Endothelial cell of umbilical vein (primary cell): ENCODE measurements around the gene IQGAP2. TPM values are rescaled to one million over a fixed set of nuclear protein-coding genes. Genes with fewer than 3 reads are reported as not detected.

Experiments used
- BruUV-seq: library from RNA; stranded (reverse); fragments of 400-500 nt; replicated peaks from 2 replicates; lab custom pipeline; 2021; lab: Mats Ljungman, UMichigan
- CTCF ChIA-PET: fragments of 300-600, 350-600 bp; sonication (Branson Sonifier 250); formaldehyde crosslinking; loops from one replicate; lab custom pipeline; 2021; ENCODE audit warnings: antibody characterized with exemption, inconsistent platforms; lab: Charles Lee
- POLR2A ChIA-PET: fragments of 300-600, 350-600 bp; sonication (Branson Sonifier 250); formaldehyde crosslinking; loops from one replicate; lab custom pipeline; 2021; ENCODE audit warnings: antibody characterized with exemption, inconsistent platforms; lab: Charles Lee
- DNase-seq: peaks from one replicate; pipeline ENCODE4 v3.0.0-alpha.2; 2011; ENCODE audit warnings: low read depth, low spot score
- FAIRE-seq: peaks from 2 replicates; lab custom pipeline; 2011; peaks lifted over from hg19 to GRCh38; lab: Jason Lieb, UNC
- H2AFZ ChIP-seq: 2 replicates; pipeline ENCODE4 v1.6.0; 2012; ENCODE audit warnings: low read depth, low read length, control low read depth, inconsistent platforms
- H3K27ac ChIP-seq: 2 replicates; pipeline ENCODE4 v1.5.1; 2011; ENCODE audit warnings: low read depth, mild to moderate bottlenecking, control low read depth, low read length, moderate library complexity; ENCODE audit not compliant: insufficient read depth
- H3K27me3 ChIP-seq, 2 experiments: 2 replicates each; pipeline versions ENCODE4 v1.6.0 to v1.6.1; 2011; ENCODE audit warnings: low read length in 2 of 2, mixed read lengths in 1 of 2; ENCODE audit not compliant: control insufficient read depth in 2 of 2, insufficient read depth in 2 of 2
- H3K36me3 ChIP-seq, 2 experiments: 2 replicates in 1 of 2; 3 replicates in 1 of 2; pipeline ENCODE4 v1.5.1; 2011; ENCODE audit warnings: low read length in 2 of 2, mild to moderate bottlenecking in 1 of 2, moderate library complexity in 1 of 2; ENCODE audit not compliant: control insufficient read depth in 2 of 2, insufficient read depth in 2 of 2; ENCODE audit errors: extremely low read depth in 1 of 2
- H3K4me1 ChIP-seq: 3 replicates; pipeline ENCODE4 v1.5.1; 2011; ENCODE audit warnings: mild to moderate bottlenecking, low read length; ENCODE audit not compliant: control insufficient read depth, insufficient read depth; ENCODE audit errors: extremely low read depth
- H3K4me2 ChIP-seq: 2 replicates; pipeline ENCODE4 v1.6.1; 2011; ENCODE audit warnings: low read length, control low read depth, mixed read lengths; ENCODE audit not compliant: insufficient read depth
- H3K4me3 ChIP-seq, 3 experiments: fragments of 200-600 bp in 1 of 3; sonication (generic), shearing (Covaris generic) in 1 of 3; replicated peaks in 1 of 3; 2 replicates each; pipeline ENCODE4 v1.5.1; 2011 to 2016; ENCODE audit warnings: control low read depth in 3 of 3, low read length in 3 of 3, mild to moderate bottlenecking in 2 of 3, inconsistent platforms in 1 of 3, low read depth in 1 of 3, moderate library complexity in 1 of 3; ENCODE audit not compliant: insufficient read depth in 1 of 3
- H3K79me2 ChIP-seq: 2 replicates; pipeline ENCODE4 v1.6.0; 2012; ENCODE audit warnings: low read length, inconsistent platforms; ENCODE audit not compliant: control insufficient read depth, insufficient read depth
- H3K9ac ChIP-seq: replicated peaks from 2 replicates; pipeline ENCODE3; 2011; ENCODE audit warnings: low read length, control low read depth; ENCODE audit not compliant: insufficient read depth; ENCODE audit errors: extremely low read depth
- H3K9me1 ChIP-seq: replicated peaks from 3 replicates; pipeline ENCODE4 v1.6.0; 2011; ENCODE audit warnings: mild to moderate bottlenecking, low read length; ENCODE audit not compliant: control insufficient read depth, insufficient read depth; ENCODE audit errors: extremely low read depth
- H3K9me3 ChIP-seq: replicated peaks from 2 replicates; pipeline ENCODE4 v1.5.1; 2012; ENCODE audit warnings: low read length, inconsistent platforms; ENCODE audit not compliant: control insufficient read depth, insufficient read depth
- H4K20me1 ChIP-seq: replicated peaks from 2 replicates; pipeline ENCODE3; 2011; ENCODE audit warnings: mild to moderate bottlenecking, low read length; ENCODE audit not compliant: control insufficient read depth, insufficient read depth; ENCODE audit errors: extremely low read depth
- CTCF ChIP-seq, 2 donors: IDR thresholded peaks; 1 replicate in 1 of 2; 2 replicates in 1 of 2; pipeline ENCODE4 v1.5.1; 2011; ENCODE audit warnings: low read length in 2 of 2, mild to moderate bottlenecking in 2 of 2, moderate library complexity in 2 of 2, control low read depth in 1 of 2, inconsistent platforms in 1 of 2, low read depth in 1 of 2; ENCODE audit not compliant: insufficient read depth in 1 of 2; ENCODE audit errors: extremely low read depth in 1 of 2
- EZH2 ChIP-seq: IDR thresholded peaks from 2 replicates; pipeline ENCODE4 v1.6.1; 2012; ENCODE audit warnings: borderline replicate concordance, low read depth, mild to moderate bottlenecking, moderate library complexity, low read length, inconsistent platforms; ENCODE audit not compliant: severe bottlenecking
- FOS ChIP-seq: IDR thresholded peaks from 2 replicates; pipeline ENCODE4 v1.6.1; 2011; ENCODE audit warnings: mild to moderate bottlenecking, low read length, moderate library complexity, borderline replicate concordance; ENCODE audit not compliant: insufficient read depth
- GATA2 ChIP-seq: IDR thresholded peaks from 2 replicates; pipeline ENCODE4 v1.7.0; 2011; ENCODE audit warnings: low read depth, mild to moderate bottlenecking, moderate library complexity, mixed read lengths, low read length; ENCODE audit not compliant: insufficient read length, insufficient read depth
- JUN ChIP-seq: IDR thresholded peaks from 2 replicates; pipeline ENCODE4 v1.6.1; 2011; ENCODE audit warnings: borderline replicate concordance, low read depth; ENCODE audit not compliant: insufficient read length, insufficient read depth
- MAX ChIP-seq: IDR thresholded peaks from 2 replicates; pipeline ENCODE4 v1.6.1; 2011; ENCODE audit not compliant: insufficient read depth, insufficient read length
- MYC ChIP-seq: IDR thresholded peaks from one replicate; pipeline ENCODE4 v1.6.1; 2011; ENCODE audit warnings: mild to moderate bottlenecking, low read depth, low read length
- POLR2A ChIP-seq: IDR thresholded peaks from 2 replicates; pipeline ENCODE4 v1.6.1; 2012; ENCODE audit warnings: low read depth, mild to moderate bottlenecking, control low read depth, low read length
- POLR2AphosphoS5 ChIP-seq: IDR thresholded peaks from 2 replicates; pipeline ENCODE4 v1.6.1; 2012; ENCODE audit warnings: low read depth, mild to moderate bottlenecking, control low read depth, low read length, moderate library complexity; ENCODE audit not compliant: insufficient read depth
- dilution Hi-C: fragments of 300-500 bp; cut with MboI; formaldehyde crosslinking; loops from one replicate; pipeline ENCODE4 v1.15.0; 2019; ENCODE audit warnings: low sequenced_read_pairs; ENCODE audit not compliant: extremely low pct_ligation_motif_present
- intact Hi-C: fragments of 100-400 bp; cut with micrococcal nuclease; formaldehyde crosslinking; loops from one replicate; pipeline ENCODE4 v1.10.0; 2022
- polyA plus RNA-seq, 4 experiments: library from polyadenylated mRNA; depleted of rRNA in 3 of 4; stranded (reverse) in 3 of 4; unstranded in 1 of 4; fragments of >200 nt; gene quantifications; 2 replicates each; pipeline versions ENCODE4 v1.2.1 to v1.2.3, GENCODE V29; 2011 to 2012; ENCODE audit warnings: missing spikeins in 1 of 4
- total RNA-seq: library from RNA; stranded (reverse); gene quantifications from 2 replicates; pipeline ENCODE4 v1.2.3, GENCODE V29; 2021

Gene IQGAP2
- total and polyA plus RNA-seq, 2 donors (not counting 3 experiments of a cell fraction or from before 2014, with no cell fraction given) = 4.5 to 4.7 TPM

GRCh38 chr5:76477061-76477460, 74.0 kb downstream of the IQGAP2 start:
- FAIRE-seq (no peak), DNase-seq (no peak)
- no peaks in the 10 kb centered on the region for H3K9me1 ChIP-seq
- no peaks in the 10 kb centered on the region for H3K4me1 ChIP-seq
- no peaks in the 10 kb centered on the region for H3K27me3 ChIP-seq
- dilution Hi-C loops = no loop called here
- H3K4me3 ChIP-seq = no peak overlapping the region
- H4K20me1 ChIP-seq = no peaks in the 10 kb centered on the region
- no peaks in the 10 kb centered on the region for H3K36me3 ChIP-seq
- no peaks in the 10 kb centered on the region for H3K9me3 ChIP-seq
- ChIA-PET CTCF (no interaction called here), POLR2A (no interaction called here)
- no peak overlapping the region for H3K9ac ChIP-seq
- H3K4me2 ChIP-seq = no peak overlapping the region
- H3K27ac ChIP-seq = no peak overlapping the region
- no TSS peak for BruUV-seq
- H2AFZ ChIP-seq = no peak overlapping the region
- intact Hi-C loops = no loop called here
- TF ChIP-seq POLR2A (no peak), EZH2 (no peak), JUN (no peak), FOS (no peak), GATA2 (no peak), POLR2AphosphoS5 (no peak), CTCF (IDR thresholded peaks at IDR 0.05; ENCODE audit: extremely low read depth in 1 of 2, insufficient read depth in 1 of 2, low read depth in 1 of 2, low read length in 2 of 2) (no peak), MAX (no peak), MYC (no peak)
- H3K79me2 ChIP-seq = no peaks in the 10 kb centered on the region
